Endothelial cell of umbilical vein (primary cell): Measurements from ENCODE around the gene KRT37. TPM values are rescaled to one million over a fixed set of nuclear protein-coding genes. Genes with fewer than 3 reads are reported as not detected.
A peak's percentile ranks its signal among the peaks of the same experiment; 100 is the strongest.

Source experiments
- BruUV-seq: library from RNA; stranded (reverse); fragments of 400-500 nt; replicated peaks from 2 replicates; lab custom pipeline; 2021; lab: Mats Ljungman, UMichigan
- CTCF ChIA-PET: fragments of 300-600, 350-600 bp; sonication (Branson Sonifier 250); formaldehyde crosslinking; loops from one replicate; lab custom pipeline; 2021; ENCODE audit warnings: antibody characterized with exemption, inconsistent platforms; lab: Charles Lee
- POLR2A ChIA-PET: fragments of 300-600, 350-600 bp; sonication (Branson Sonifier 250); formaldehyde crosslinking; loops from one replicate; lab custom pipeline; 2021; ENCODE audit warnings: antibody characterized with exemption, inconsistent platforms; lab: Charles Lee
- DNase-seq: peaks from one replicate; pipeline ENCODE4 v3.0.0-alpha.2; 2011; ENCODE audit warnings: low read depth, low spot score
- FAIRE-seq: peaks from 2 replicates; lab custom pipeline; 2011; peaks lifted over from hg19 to GRCh38; lab: Jason Lieb, UNC
- H2AFZ ChIP-seq: 2 replicates; pipeline ENCODE4 v1.6.0; 2012; ENCODE audit warnings: low read depth, low read length, control low read depth, inconsistent platforms
- H3K27ac ChIP-seq: 2 replicates; pipeline ENCODE4 v1.5.1; 2011; ENCODE audit warnings: low read depth, mild to moderate bottlenecking, control low read depth, low read length, moderate library complexity; ENCODE audit not compliant: insufficient read depth
- H3K27me3 ChIP-seq, 2 experiments: 2 replicates each; pipeline versions ENCODE4 v1.6.0 to v1.6.1; 2011; ENCODE audit warnings: low read length in 2 of 2, mixed read lengths in 1 of 2; ENCODE audit not compliant: control insufficient read depth in 2 of 2, insufficient read depth in 2 of 2
- H3K36me3 ChIP-seq, 2 experiments: 2 replicates in 1 of 2; 3 replicates in 1 of 2; pipeline ENCODE4 v1.5.1; 2011; ENCODE audit warnings: low read length in 2 of 2, mild to moderate bottlenecking in 1 of 2, moderate library complexity in 1 of 2; ENCODE audit not compliant: control insufficient read depth in 2 of 2, insufficient read depth in 2 of 2; ENCODE audit errors: extremely low read depth in 1 of 2
- H3K4me1 ChIP-seq: 3 replicates; pipeline ENCODE4 v1.5.1; 2011; ENCODE audit warnings: mild to moderate bottlenecking, low read length; ENCODE audit not compliant: control insufficient read depth, insufficient read depth; ENCODE audit errors: extremely low read depth
- H3K4me2 ChIP-seq: 2 replicates; pipeline ENCODE4 v1.6.1; 2011; ENCODE audit warnings: low read length, control low read depth, mixed read lengths; ENCODE audit not compliant: insufficient read depth
- H3K4me3 ChIP-seq, 3 experiments: fragments of 200-600 bp in 1 of 3; sonication (generic), shearing (Covaris generic) in 1 of 3; replicated peaks in 1 of 3; 2 replicates each; pipeline ENCODE4 v1.5.1; 2011 to 2016; ENCODE audit warnings: control low read depth in 3 of 3, low read length in 3 of 3, mild to moderate bottlenecking in 2 of 3, inconsistent platforms in 1 of 3, low read depth in 1 of 3, moderate library complexity in 1 of 3; ENCODE audit not compliant: insufficient read depth in 1 of 3
- H3K79me2 ChIP-seq: 2 replicates; pipeline ENCODE4 v1.6.0; 2012; ENCODE audit warnings: low read length, inconsistent platforms; ENCODE audit not compliant: control insufficient read depth, insufficient read depth
- H3K9ac ChIP-seq: replicated peaks from 2 replicates; pipeline ENCODE3; 2011; ENCODE audit warnings: low read length, control low read depth; ENCODE audit not compliant: insufficient read depth; ENCODE audit errors: extremely low read depth
- H3K9me1 ChIP-seq: replicated peaks from 3 replicates; pipeline ENCODE4 v1.6.0; 2011; ENCODE audit warnings: mild to moderate bottlenecking, low read length; ENCODE audit not compliant: control insufficient read depth, insufficient read depth; ENCODE audit errors: extremely low read depth
- H3K9me3 ChIP-seq: replicated peaks from 2 replicates; pipeline ENCODE4 v1.5.1; 2012; ENCODE audit warnings: low read length, inconsistent platforms; ENCODE audit not compliant: control insufficient read depth, insufficient read depth
- H4K20me1 ChIP-seq: replicated peaks from 2 replicates; pipeline ENCODE3; 2011; ENCODE audit warnings: mild to moderate bottlenecking, low read length; ENCODE audit not compliant: control insufficient read depth, insufficient read depth; ENCODE audit errors: extremely low read depth
- CTCF ChIP-seq, 2 donors: IDR thresholded peaks; 1 replicate in 1 of 2; 2 replicates in 1 of 2; pipeline ENCODE4 v1.5.1; 2011; ENCODE audit warnings: low read length in 2 of 2, mild to moderate bottlenecking in 2 of 2, moderate library complexity in 2 of 2, control low read depth in 1 of 2, inconsistent platforms in 1 of 2, low read depth in 1 of 2; ENCODE audit not compliant: insufficient read depth in 1 of 2; ENCODE audit errors: extremely low read depth in 1 of 2
- EZH2 ChIP-seq: IDR thresholded peaks from 2 replicates; pipeline ENCODE4 v1.6.1; 2012; ENCODE audit warnings: borderline replicate concordance, low read depth, mild to moderate bottlenecking, moderate library complexity, low read length, inconsistent platforms; ENCODE audit not compliant: severe bottlenecking
- FOS ChIP-seq: IDR thresholded peaks from 2 replicates; pipeline ENCODE4 v1.6.1; 2011; ENCODE audit warnings: mild to moderate bottlenecking, low read length, moderate library complexity, borderline replicate concordance; ENCODE audit not compliant: insufficient read depth
- GATA2 ChIP-seq: IDR thresholded peaks from 2 replicates; pipeline ENCODE4 v1.7.0; 2011; ENCODE audit warnings: low read depth, mild to moderate bottlenecking, moderate library complexity, mixed read lengths, low read length; ENCODE audit not compliant: insufficient read length, insufficient read depth
- JUN ChIP-seq: IDR thresholded peaks from 2 replicates; pipeline ENCODE4 v1.6.1; 2011; ENCODE audit warnings: borderline replicate concordance, low read depth; ENCODE audit not compliant: insufficient read length, insufficient read depth
- MAX ChIP-seq: IDR thresholded peaks from 2 replicates; pipeline ENCODE4 v1.6.1; 2011; ENCODE audit not compliant: insufficient read depth, insufficient read length
- MYC ChIP-seq: IDR thresholded peaks from one replicate; pipeline ENCODE4 v1.6.1; 2011; ENCODE audit warnings: mild to moderate bottlenecking, low read depth, low read length
- POLR2A ChIP-seq: IDR thresholded peaks from 2 replicates; pipeline ENCODE4 v1.6.1; 2012; ENCODE audit warnings: low read depth, mild to moderate bottlenecking, control low read depth, low read length
- POLR2AphosphoS5 ChIP-seq: IDR thresholded peaks from 2 replicates; pipeline ENCODE4 v1.6.1; 2012; ENCODE audit warnings: low read depth, mild to moderate bottlenecking, control low read depth, low read length, moderate library complexity; ENCODE audit not compliant: insufficient read depth
- dilution Hi-C: fragments of 300-500 bp; cut with MboI; formaldehyde crosslinking; loops from one replicate; pipeline ENCODE4 v1.15.0; 2019; ENCODE audit warnings: low sequenced_read_pairs; ENCODE audit not compliant: extremely low pct_ligation_motif_present
- intact Hi-C: fragments of 100-400 bp; cut with micrococcal nuclease; formaldehyde crosslinking; loops from one replicate; pipeline ENCODE4 v1.10.0; 2022
- polyA plus RNA-seq, 4 experiments: library from polyadenylated mRNA; depleted of rRNA in 3 of 4; stranded (reverse) in 3 of 4; unstranded in 1 of 4; fragments of >200 nt; gene quantifications; 2 replicates each; pipeline versions ENCODE4 v1.2.1 to v1.2.3, GENCODE V29; 2011 to 2012; ENCODE audit warnings: missing spikeins in 1 of 4
- total RNA-seq: library from RNA; stranded (reverse); gene quantifications from 2 replicates; pipeline ENCODE4 v1.2.3, GENCODE V29; 2021

Gene KRT37
- total and polyA plus RNA-seq, 2 donors (not counting 3 experiments of a cell fraction or from before 2014, with no cell fraction given) = not detected

- CTCF ChIA-PET = interaction anchor here (1.0 to 3.6 kb wide), 5 partner anchors 81 to 259 kb away, joined by 3 to 20 read pairs (median 4); no protein-coding TSS in a partner anchor
- peak overlapping the region; percentile 6 for H3K4me2 ChIP-seq
- H3K27ac ChIP-seq = peak overlapping the region; percentile 16
- H3K4me3 ChIP-seq = peak overlapping the region in 1 of 3 experiments; percentile 9
- no peak for TF ChIP-seq CTCF (IDR thresholded peaks at IDR 0.05; ENCODE audit: extremely low read depth in 1 of 2, insufficient read depth in 1 of 2, low read depth in 1 of 2, low read length in 2 of 2)
- no peak for TF ChIP-seq EZH2
- TF ChIP-seq MAX = no peak
- TF ChIP-seq GATA2 = no peak
- no peak for TF ChIP-seq FOS
- TF ChIP-seq POLR2AphosphoS5 = no peak
- no peak for TF ChIP-seq MYC
- TF ChIP-seq POLR2A = no peak
- no peak for TF ChIP-seq JUN
- H3K27me3 ChIP-seq = peaks cover 8 to 12% of the 10 kb centered on the region in 2 experiments
- TSS peak; percentile 27 for BruUV-seq
- no peak overlapping the region for H3K9ac ChIP-seq
- DNase-seq = peak; percentile 41
- dilution Hi-C loops = no loop called here
- intact Hi-C loops = loop anchor here (2.0 to 10.0 kb wide), 2 partner anchors 91 to 145 kb away; no protein-coding TSS in a partner anchor
- FAIRE-seq = peak; percentile 70
- POLR2A ChIA-PET = no interaction called here
- peaks cover 18% of the 10 kb centered on the region for H3K4me1 ChIP-seq
- no peaks in the 10 kb centered on the region for H3K79me2 ChIP-seq
- no peaks in the 10 kb centered on the region for H3K9me3 ChIP-seq
- no peaks in the 10 kb centered on the region for H4K20me1 ChIP-seq
- no peaks in the 10 kb centered on the region for H3K36me3 ChIP-seq
- no peaks in the 10 kb centered on the region for H3K9me1 ChIP-seq
- H2AFZ ChIP-seq = no peak overlapping the region
These were observed 20.9 kb downstream of the KRT37 start for GRCh38 chr17:41403404-41404023.
